Suprapubic skin (tissue), 4 donors: Measurements from ENCODE around the gene ARFGAP3.

Source experiments
- EP300 ChIP-seq: sonication (generic); formaldehyde crosslinking; IDR thresholded peaks from one replicate; pipeline ENCODE4 v1.6.1; 2017; ENCODE audit warnings: antibody characterized with exemption
- POLR2A ChIP-seq, 2 donors: fragments of 450-650 bp; IDR thresholded peaks; one replicate each; pipeline ENCODE4 v1.6.1; 2017; ENCODE audit warnings: antibody characterized with exemption in 2 of 2, mild to moderate bottlenecking in 2 of 2, moderate library complexity in 2 of 2
- POLR2AphosphoS5 ChIP-seq, 3 donors: sonication (generic); formaldehyde crosslinking; IDR thresholded peaks; one replicate each; pipeline ENCODE4 v1.6.1; 2017; ENCODE audit warnings: antibody characterized with exemption in 3 of 3
- TF ChIP-seq, protein P1 (sequence below), 2 donors: fragments of 200-600 bp in 1 of 2; fragments of 450-650 bp in 1 of 2; sonication (generic) in 1 of 2; IDR thresholded peaks; one replicate each; pipeline ENCODE4 v1.5.1; 2016 to 2019; ENCODE audit warnings: antibody characterized with exemption in 2 of 2, mild to moderate bottlenecking in 1 of 2, moderate library complexity in 1 of 2

DNA sequence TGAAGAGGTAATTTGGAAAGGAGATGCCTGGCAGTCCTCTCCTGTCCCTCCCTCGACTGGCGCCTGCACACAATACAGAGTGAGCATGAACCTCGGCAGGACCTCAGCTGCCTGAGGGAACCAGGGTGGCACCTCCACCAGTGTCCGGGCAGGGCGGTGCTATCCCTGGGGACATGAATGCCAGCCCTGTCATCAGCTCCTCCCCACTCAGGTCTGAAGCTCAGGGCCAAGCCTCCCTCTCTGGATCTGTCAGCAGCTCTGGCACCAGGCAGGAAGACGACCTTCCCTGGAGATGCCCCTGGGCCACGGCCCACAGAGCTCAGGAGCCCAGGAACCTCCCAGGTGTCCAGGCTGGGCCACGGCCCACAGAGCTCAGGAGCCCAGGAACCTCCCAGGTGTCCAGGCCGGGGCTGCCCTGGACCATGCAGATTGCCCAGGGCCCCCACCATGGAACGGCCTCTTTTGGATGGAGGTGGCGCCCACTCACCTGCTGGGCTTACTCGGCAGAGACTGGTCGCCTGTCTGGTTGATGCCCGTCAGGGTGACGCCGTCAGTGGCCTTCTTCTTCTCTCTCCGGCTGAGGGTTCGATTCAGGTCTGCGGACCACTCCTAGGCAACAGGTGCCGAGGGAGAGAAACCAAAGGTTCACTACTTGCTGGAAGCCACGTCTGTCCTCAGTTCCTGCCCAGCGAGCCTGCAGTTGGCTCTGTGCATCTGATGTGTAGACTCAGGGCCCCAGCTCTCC is 21.7 kb upstream of the ARFGAP3 start:
- no peak for TF ChIP-seq POLR2AphosphoS5 (IDR thresholded peaks at IDR 0.05)
- TF ChIP-seq, protein P1, sequence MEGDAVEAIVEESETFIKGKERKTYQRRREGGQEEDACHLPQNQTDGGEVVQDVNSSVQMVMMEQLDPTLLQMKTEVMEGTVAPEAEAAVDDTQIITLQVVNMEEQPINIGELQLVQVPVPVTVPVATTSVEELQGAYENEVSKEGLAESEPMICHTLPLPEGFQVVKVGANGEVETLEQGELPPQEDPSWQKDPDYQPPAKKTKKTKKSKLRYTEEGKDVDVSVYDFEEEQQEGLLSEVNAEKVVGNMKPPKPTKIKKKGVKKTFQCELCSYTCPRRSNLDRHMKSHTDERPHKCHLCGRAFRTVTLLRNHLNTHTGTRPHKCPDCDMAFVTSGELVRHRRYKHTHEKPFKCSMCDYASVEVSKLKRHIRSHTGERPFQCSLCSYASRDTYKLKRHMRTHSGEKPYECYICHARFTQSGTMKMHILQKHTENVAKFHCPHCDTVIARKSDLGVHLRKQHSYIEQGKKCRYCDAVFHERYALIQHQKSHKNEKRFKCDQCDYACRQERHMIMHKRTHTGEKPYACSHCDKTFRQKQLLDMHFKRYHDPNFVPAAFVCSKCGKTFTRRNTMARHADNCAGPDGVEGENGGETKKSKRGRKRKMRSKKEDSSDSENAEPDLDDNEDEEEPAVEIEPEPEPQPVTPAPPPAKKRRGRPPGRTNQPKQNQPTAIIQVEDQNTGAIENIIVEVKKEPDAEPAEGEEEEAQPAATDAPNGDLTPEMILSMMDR (IDR thresholded peaks at IDR 0.05), result no peak
- no peak for TF ChIP-seq EP300
- no peak for TF ChIP-seq POLR2A (IDR thresholded peaks at IDR 0.05)
